ENCODE data around the gene CDKN2B-AS1.
A peak's percentile ranks its signal among the peaks of the same experiment; 100 is the strongest.
"Not testable (repeated sequence)": the region's sequence is repeated elsewhere in the genome, so short reads cannot be mapped to it uniquely, and the experiment has no call there.

The CDKN2B-AS1 gene

DNA sequence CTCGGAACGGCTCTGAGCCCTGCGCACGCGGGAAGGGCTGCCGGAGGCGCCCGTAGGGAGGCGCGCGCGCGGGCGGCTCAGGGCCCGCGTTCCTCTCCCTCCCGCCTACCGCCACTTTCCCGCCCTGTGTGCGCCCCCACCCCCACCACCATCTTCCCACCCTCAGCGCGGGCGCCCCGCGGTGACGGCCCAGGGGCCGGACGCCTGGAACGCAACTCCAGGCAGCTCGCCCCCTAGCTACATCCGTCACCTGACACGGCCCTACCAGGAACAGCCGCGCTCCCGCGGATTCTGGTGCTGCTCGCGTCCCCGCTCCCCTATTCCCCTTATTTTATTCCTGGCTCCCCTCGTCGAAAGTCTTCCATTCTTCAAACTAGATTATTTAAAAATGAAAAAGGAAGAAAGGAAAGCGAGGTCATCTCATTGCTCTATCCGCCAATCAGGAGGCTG is at the start of gene CDKN2B-AS1:
TSS of gene CDKN2B-AS1 (plus strand) at position 236 of the 450 bp plus-strand sequence.
- DNase-seq (ENCODE audit: low read depth, low spot score) = peak; percentile 90

DNA sequence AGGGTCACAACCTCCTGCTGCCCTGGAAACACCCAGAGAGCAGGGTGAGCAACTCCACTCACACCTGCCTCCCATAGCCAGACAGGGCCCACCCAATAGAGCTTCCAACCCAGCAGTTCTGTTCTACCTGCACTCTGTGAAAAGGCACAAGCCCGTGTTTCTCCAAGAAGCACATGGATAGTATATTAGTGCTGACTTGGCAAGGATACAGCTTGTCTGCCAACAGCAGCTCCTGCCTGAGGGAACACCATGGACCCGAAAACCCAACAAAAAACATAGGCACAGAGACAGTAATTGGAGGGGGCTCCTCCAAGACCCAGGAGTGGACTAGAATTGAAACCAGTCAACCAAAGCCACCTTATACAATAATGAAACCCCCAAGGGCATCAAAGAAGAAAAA is 49.0 kb upstream of the CDKN2B-AS1 start:
- DNase-seq (ENCODE audit: low read depth, low spot score) = no peak

DNA sequence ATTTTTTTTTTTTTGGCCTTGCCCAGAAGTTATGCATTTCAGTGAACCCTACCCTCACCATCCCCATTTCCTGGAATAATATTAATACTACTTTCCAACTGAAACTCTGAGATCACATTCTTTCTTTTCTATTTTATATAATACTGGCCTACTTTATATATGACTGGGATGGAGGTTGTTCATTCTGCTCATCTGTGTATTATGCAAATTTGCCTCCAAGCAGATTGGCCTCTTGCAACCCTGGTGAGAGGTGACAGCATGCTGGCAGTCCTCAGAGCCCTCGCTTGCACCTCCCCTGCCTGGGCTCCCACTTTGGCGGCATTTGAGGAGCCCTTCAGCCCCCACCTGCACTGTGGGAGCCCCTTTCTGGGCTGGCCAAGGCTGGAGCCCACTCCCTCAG is 35.8 kb upstream of the CDKN2B-AS1 start:
- DNase-seq (ENCODE audit: low read depth, low spot score) = no peak

DNA sequence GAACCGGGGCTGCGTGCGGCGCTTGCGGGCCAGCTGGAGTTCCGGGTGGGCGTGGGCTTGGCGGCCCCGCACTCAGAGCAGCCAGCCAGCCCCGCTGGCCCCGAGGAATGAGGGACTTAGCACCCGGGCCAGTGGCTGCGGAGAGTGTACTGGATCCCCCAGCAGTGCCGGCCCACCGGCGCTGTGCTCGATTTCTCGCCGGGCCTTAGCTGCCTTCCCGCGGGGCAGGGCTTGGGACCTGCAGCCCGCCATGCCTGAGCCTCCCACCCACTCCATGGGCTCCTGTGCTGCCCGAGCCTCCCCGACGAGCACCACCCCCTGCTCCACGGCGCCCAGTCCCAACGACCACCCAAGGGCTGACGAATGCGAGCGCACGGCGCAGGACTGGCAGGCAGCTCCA is 35.3 kb upstream of the CDKN2B-AS1 start:
- DNase-seq (ENCODE audit: low read depth, low spot score) = not testable (repeated sequence)

DNA sequence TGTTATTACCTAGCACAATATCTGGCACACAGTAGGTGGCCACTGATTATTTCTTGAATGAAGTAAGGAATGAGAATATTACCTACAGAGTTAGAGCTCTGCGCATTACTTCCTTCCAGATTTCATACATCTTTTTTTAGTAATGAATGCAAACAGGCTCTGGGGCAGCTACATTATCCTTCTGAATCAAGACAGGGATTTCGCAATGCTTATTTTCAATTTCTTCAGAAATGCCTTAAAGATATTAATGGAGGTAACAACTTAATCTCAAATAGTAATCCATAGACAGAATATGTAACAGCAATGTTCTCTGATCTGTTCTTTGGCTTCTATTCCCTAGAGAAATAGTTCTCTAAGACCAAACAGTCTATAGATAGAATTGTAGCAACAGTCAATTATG is 33.0 kb upstream of the CDKN2B-AS1 start:
- DNase-seq (ENCODE audit: low read depth, low spot score) = no peak

DNA sequence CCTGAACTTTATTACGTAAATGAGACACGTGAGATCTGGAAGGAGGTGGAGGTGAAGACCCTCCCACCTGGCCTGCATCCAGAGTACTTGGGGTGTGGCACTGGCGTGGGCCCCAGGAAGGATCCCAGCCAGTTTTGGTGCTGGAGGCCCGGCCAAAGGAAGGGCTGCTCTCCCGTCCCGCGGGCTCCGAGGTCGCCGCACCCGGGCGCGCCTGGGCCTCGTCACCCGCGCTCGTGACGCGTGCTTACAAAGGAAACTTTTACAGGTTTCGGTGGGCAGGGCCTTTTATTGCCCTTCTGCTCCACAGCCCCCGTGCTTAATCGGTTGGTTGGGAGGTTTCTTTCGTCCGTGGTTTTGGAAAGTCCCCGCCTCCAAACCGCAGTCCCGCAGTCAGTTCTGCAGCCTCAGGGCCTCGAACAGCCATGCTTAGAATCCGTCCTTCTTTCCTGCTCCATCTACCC is 29.6 kb upstream of the CDKN2B-AS1 start:
- peak; percentile 72 for DNase-seq (ENCODE audit: low read depth, low spot score)

DNA sequence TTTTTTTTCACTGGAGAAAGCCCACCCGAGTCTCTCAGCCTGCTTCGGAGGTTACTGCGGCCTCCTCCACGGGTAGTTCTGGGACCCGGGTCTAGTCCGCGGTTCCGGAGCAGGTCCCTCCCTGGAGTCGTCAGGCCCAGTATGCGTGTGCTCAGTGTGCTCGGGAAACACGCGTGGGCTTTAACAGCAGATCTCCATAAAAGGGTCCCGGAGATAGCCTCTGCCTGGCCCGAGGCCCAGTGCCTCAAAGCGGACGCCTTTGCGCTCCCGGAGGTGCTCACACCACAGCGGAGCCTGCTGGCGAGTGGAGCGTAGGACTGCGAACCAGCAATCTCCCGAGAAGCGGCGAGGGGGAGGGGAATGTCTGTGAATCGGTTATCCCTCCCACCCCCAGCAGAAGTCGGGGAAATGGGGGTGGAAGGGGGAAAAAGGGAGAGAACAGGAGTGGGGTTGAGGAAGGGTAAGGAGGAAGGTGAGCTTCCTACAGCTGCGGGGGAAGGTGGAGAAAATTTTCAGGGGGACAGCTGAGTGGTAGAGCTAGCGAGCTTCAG is 29.1 kb upstream of the CDKN2B-AS1 start:
- peak; percentile 91 for DNase-seq (ENCODE audit: low read depth, low spot score)

DNA sequence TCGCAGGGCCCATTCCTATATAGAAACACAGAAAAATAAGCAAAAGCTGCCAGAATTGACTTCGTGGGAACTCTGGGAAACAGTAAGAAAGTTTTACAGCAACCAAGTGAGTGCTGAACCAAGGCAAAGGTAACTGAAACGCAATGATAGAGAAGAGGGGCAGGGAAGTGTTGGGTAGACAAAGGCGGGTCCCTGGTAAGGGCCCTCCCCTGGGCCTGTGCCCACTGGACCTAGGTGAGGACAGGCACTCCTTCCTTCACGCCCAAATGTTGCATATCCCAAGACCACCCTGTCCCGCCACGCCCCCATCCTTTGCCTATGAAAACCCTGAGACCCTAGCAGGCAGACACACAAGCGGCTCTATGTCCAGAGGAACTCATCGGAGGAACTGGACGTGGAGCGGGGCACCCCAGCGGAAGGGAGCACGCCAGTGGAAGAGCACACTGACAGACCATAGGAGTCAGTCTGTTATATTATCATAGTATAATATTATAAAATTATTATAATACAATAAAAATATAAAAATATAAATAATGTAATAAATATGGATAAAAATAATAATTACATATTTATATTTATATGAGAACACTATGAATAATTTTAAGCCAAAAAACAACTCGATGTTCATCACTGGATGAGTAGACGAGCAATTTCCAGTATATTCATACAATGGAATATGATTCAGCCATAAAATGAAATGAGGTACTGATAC is 28.3 kb upstream of the CDKN2B-AS1 start:
- DNase-seq (ENCODE audit: low read depth, low spot score) = peak; percentile 12

DNA sequence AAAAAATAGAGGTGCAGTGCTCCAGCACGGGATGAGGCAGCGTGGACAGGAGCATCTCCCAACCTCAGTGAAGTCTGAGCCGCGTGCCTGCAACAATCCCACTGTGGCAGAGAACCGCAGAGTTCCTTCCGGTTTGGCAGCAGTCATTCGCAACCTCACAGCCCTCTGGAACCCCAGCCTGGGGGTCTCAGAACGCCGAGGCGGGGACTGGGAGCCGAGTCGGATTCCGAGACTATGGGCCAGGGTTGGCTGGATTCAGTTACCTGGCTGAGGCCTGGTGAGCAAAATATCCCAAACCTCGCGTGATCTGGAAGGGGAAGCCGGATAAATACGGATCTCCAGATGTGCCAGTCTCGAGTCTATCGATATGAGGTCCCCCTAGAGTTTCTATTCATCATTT is 27.4 kb upstream of the CDKN2B-AS1 start:
- DNase-seq (ENCODE audit: low read depth, low spot score) = peak; percentile 9

DNA sequence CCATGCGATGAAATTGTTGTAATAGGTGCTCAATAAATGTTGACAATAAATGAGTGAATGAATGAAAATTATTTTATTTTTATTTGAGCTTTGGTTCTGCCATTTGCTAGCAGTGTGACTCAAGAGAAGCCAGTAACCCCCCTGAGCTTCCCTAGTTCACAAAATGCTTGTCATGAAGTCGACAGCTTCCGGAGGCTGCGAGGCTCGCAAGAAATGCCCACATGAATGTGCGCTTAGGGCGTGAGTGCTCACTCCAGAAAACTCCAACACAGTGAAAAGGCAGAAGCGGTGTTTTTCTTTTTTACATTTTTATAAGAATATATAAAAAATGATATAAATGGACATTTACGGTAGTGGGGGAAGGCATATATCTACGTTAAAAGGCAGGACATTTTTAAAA is 26.9 kb upstream of the CDKN2B-AS1 start:
- peak; percentile 15 for DNase-seq (ENCODE audit: low read depth, low spot score)

DNA sequence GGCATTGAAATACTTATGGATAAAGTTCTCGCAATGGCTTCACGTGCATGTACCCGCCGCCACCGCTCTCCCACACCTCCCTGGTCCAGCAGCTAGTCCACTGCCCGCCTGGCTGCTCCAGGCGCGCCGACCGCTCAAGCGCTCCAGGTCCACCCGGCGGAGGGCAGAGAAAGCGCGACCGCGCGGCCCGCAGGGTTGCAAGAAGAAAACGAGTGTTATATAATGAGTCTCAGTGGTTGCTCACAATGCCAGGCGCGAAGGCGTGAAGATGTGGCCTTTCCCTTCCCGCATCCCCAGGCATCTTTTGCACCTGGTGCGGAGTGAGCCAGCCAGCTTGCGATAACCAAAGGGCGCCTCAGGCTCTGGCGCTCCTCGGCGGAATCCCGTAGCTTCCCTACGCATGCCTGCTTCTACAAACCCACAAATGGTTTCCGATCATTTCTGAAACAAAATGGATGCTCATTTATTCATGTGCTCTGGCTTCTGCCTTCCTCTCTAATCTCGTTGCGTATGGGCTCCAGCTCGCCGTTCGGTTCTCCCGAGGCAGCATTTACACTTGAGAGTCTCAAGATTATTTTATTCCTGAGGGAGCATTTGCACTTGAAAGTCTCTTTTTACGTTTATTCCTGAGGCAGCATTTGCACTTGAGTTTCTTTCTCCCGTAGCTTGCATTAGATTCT is 26.1 kb upstream of the CDKN2B-AS1 start:
- DNase-seq (ENCODE audit: low read depth, low spot score) = peak; percentile 65

DNA sequence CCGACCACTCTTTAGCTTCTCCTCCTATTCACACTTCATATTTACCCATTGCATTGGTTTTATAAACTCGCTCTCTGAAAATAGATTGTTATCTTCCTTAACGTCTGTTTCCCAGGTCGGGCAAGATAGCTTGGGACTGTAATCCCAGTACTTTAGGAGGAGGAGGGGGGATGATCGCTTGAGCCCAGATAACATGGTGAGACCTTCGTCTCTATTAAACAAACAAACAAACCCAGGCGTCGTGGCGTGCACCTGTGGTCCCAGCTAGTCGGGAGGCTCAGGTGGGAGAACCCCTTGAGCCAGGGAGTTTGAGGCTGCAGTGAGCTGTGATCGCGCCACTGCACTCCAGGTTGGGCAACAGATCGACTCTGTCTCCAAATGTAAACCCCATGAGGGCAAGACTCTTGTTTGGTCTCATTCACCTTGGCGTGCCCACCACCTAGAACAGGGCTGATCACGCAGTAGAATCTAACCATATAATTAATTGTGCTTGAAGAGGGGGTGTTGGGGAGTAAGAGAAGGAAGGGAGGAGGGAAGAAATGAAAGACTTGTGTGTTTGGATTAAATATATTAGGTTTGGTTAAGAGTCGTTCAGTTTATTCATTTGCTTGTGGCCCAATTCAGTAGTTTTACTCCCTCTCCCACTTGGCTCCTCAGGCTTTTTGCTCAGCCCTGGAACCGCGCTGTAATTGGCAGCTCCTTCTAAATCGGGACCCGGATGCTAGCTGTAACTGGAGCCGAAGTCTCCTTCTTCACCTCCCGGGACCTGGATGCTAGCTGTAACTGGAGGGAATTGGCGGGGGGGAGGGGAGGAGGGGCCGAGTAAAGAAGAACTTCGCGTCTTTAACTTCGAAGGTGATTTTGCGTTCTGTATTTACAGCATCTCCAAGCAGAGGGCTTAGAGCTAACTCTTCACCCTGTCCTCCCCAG is 25.3 kb upstream of the CDKN2B-AS1 start:
- DNase-seq (ENCODE audit: low read depth, low spot score) = peak; percentile 33

DNA sequence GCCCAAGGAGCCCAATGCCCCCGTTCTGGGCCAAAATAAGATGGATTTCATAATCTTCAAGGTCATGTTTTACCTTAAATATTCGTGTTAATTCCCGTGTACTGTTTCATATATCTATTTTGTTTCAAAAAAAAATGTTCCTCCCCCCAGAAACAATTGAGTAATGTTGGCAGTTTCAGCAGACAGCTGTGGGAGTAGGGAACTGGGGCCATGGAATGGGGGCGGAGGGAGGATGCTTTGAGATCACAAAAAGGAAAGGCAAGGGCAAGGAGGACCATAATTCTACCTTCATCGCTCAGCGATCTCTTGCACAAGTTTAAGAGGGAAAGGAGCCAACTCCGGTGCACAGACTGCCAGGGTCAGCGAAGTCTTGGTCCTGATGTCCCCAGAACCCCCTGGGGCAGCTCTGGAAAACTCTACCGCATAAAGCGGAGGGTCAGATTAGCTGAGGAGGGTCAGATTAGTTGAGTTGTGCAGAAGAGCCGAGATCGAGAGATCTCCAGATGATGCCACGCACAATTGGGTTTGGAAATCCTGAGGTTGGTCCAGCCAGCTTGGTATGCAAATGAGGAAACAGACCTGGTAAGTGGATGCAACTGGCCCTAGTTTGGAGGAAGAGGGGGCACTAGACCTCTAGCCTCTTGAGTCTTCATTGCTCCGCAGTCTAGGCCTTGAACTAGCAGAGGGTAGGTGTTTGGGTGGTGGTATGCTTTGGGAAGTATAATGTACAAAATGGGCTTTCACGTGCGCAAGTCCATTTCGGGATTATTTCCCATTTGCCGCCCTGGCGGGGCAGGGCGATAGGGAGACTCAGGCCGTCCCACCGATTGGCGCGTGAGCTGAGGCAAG is 24.4 kb upstream of the CDKN2B-AS1 start:
- DNase-seq (ENCODE audit: low read depth, low spot score) = peak; percentile 12

DNA sequence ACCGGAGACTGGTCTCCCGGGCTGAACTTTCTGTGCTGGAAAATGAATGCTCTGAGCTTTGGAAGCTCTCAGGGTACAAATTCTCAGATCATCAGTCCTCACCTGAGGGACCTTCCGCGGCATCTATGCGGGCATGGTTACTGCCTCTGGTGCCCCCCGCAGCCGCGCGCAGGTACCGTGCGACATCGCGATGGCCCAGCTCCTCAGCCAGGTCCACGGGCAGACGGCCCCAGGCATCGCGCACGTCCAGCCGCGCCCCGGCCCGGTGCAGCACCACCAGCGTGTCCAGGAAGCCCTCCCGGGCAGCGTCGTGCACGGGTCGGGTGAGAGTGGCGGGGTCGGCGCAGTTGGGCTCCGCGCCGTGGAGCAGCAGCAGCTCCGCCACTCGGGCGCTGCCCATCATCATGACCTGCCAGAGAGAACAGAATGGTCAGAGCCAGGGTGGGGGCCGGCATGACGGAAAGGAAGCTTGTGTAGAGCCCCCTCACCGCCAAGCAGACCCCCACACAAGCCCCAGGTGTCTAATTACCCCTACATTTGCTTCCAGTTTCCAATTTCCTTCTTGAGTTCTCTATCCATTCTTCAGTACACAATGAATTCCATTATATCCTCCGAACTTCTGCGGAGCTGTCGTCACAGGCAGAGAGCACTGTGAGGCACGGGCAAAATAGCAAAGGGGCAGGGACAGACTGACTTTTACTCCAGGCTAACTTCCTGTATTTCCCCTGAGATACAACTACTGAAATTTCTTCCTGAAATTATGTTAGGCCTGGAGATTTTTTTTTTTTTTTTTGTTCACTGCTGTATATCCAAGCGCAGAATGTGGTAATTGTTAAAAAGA is 23.6 kb upstream of the CDKN2B-AS1 start:
- DNase-seq (ENCODE audit: low read depth, low spot score) = peak; percentile 55

DNA sequence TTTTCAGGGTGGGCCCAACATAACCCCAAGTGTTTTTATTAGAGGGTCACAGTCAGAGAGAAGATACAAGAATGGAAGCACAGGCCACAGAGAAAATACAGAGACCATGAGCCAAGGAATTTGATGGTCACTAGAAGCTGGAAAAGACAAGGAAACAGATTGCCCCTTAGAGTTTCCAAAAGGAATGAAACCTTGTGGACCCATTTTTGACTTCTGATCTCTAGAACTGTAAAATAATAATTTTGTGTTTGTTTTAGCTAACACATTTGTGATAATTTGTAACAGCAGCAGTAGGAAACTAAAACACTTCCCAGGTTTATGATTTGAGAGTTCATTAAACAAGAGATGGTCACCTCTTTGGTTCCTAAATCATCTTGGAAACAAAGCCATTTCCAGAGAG is 22.2 kb upstream of the CDKN2B-AS1 start:
- DNase-seq (ENCODE audit: low read depth, low spot score) = peak; percentile 20

DNA sequence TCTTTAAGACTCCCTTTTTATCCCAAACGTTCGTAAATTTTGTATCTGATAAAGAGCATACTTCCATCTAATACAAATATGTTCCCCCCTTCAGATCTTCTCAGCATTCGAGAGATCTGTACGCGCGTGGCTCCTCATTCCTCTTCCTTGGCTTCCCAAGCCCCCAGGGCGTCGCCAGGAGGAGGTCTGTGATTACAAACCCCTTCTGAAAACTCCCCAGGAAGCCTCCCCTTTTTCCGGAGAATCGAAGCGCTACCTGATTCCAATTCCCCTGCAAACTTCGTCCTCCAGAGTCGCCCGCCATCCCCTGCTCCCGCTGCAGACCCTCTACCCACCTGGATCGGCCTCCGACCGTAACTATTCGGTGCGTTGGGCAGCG is 20.3 kb upstream of the CDKN2B-AS1 start:
- no peak for DNase-seq (ENCODE audit: low read depth, low spot score)

DNA sequence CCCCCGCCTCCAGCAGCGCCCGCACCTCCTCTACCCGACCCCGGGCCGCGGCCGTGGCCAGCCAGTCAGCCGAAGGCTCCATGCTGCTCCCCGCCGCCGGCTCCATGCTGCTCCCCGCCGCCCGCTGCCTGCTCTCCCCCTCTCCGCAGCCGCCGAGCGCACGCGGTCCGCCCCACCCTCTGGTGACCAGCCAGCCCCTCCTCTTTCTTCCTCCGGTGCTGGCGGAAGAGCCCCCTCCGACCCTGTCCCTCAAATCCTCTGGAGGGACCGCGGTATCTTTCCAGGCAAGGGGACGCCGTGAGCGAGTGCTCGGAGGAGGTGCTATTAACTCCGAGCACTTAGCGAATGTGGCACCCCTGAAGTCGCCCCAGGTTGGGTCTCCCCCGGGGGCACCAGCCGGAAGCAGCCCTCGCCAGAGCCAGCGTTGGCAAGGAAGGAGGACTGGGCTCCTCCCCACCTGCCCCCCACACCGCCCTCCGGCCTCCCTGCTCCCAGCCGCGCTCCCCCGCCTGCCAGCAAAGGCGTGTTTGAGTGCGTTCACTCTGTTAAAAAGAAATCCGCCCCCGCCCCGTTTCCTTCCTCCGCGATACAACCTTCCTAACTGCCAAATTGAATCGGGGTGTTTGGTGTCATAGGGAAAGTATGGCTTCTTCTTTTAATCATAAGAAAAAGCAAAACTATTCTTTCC is 19.7 kb upstream of the CDKN2B-AS1 start:
- peak; percentile 90 for DNase-seq (ENCODE audit: low read depth, low spot score)

DNA sequence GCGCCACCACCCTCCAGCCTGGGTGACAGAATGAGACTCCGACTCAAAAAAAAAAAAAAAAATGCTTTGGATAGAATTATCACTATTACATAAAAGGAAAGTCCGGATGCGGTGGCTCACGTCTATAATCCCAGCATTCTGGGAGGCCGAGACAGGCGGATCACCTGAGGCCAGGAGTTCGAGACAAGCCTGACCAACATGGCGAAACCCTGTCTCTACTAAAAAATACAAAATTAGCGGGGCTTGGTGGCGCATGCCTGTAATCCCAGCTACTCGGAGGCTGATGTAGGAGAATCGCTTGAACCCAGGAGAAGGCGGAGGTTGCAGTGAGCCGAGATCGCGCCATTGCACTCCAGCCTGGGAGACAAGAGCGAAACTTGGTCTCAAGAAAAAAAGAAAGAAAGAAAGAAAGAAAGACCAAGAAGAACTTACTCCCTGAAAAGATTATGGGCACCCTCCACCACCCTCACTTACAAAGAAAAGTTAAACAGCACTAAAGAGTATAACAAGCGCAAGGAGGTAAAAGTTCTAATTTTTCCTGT is 18.2 kb upstream of the CDKN2B-AS1 start:
- DNase-seq (ENCODE audit: low read depth, low spot score) = no peak

DNA sequence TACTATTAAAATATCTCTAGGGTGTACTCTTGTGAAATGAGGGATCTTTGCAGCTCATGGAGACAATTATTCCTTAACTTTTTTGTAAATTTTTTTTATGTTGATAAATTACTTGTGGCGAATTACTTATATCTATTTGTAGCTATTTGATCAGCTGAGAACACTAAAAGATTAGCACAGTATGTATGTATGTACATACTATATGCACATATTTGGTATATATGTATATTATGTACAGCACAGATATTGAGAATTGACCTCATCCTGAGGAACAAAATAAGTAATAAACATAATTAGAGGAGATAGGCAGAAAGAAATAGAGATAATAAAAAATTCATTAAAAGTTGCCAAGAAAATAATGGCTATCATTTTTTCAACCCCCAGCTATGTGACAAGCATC is 12.2 kb upstream of the CDKN2B-AS1 start:
- no peak for DNase-seq (ENCODE audit: low read depth, low spot score)

Data from astrocyte of the hippocampus (primary cell).